Measurements from ENCODE around the gene CCDC38.

GRCh38 chr12:95859344-95859816, 83.0 kb downstream of the CCDC38 start:
- TF ChIP-seq CTCF (IDR thresholded peaks at IDR 0.05) (no peak), POLR2A (IDR thresholded peaks at IDR 0.05) (no peak)
